PFSK-1 (cell line): ENCODE data around the gene TREX2.

ENCODE experiments used
- POLR2AphosphoS5 ChIP-seq: IDR thresholded peaks from 2 replicates; pipeline ENCODE4 v1.6.1; 2012; ENCODE audit warnings: low read depth, mild to moderate bottlenecking, control low read depth, low read length, moderate library complexity
- REST ChIP-seq, 2 experiments: IDR thresholded peaks; 2 replicates each; pipeline versions ENCODE4 v1.6.1 to v1.8.0; 2011 to 2012; ENCODE audit warnings: low read depth in 2 of 2, low read length in 2 of 2, control low read depth in 1 of 2, inconsistent platforms in 1 of 2, mild to moderate bottlenecking in 1 of 2, moderate library complexity in 1 of 2; ENCODE audit not compliant: insufficient read depth in 1 of 2
- SIN3A ChIP-seq: IDR thresholded peaks from 2 replicates; pipeline ENCODE4 v1.6.1; 2012; ENCODE audit warnings: mild to moderate bottlenecking, low read length, moderate library complexity, borderline replicate concordance; ENCODE audit not compliant: insufficient read depth
- TAF1 ChIP-seq: IDR thresholded peaks from 2 replicates; pipeline ENCODE4 v1.6.1; 2012; ENCODE audit warnings: low read length, control low read depth, borderline replicate concordance; ENCODE audit not compliant: insufficient read depth

- no peak for TF ChIP-seq TAF1
- TF ChIP-seq POLR2AphosphoS5, result no peak
- no peak for TF ChIP-seq SIN3A
- no peak for TF ChIP-seq REST (IDR thresholded peaks at IDR 0.05; ENCODE audit: insufficient read depth in 1 of 2, low read depth in 2 of 2, low read length in 2 of 2)
Measured at GRCh38 chrX:153475271-153475670, 29.4 kb upstream of the TREX2 start.
